ENCODE results near the gene NTN5. TPM values are rescaled to one million over a fixed set of nuclear protein-coding genes. Genes with fewer than 3 reads are reported as not detected.

Gene NTN5
- total and polyA plus RNA-seq, 2 of the 4 experiments (the other 2 are of a cell fraction) = 0.19 TPM; not detected in 1

- Histone ChIP-seq H3K4me1 (ENCODE audit: control insufficient read depth, insufficient read depth, low read length) (peaks cover 1% of the 10 kb centered on the region; the same call in 1 of the 2 replicates), H3K18ac (ENCODE audit: low read depth, low read length) (no peak overlapping the region), H2AK9ac (replicated peaks; ENCODE audit: low read depth, low read length, poor library complexity) (no peak overlapping the region), H2BK120ac (ENCODE audit: low read depth, low read length) (no peak overlapping the region), H3K27ac (ENCODE audit: insufficient read depth, low read length) (no peak overlapping the region), H4K5ac (ENCODE audit: low read depth, low read length) (no peak overlapping the region), H3K14ac (replicated peaks; ENCODE audit: low read depth, low read length) (no peak overlapping the region), H4K91ac (ENCODE audit: insufficient read depth, low read depth, low read length) (no peak overlapping the region), H3K23ac (ENCODE audit: low read depth, low read length) (no peak overlapping the region), H2BK5ac (ENCODE audit: low read depth, low read length, poor library complexity, severe bottlenecking) (no peak overlapping the region), H2AK5ac (ENCODE audit: low read depth, low read length) (no peak overlapping the region), H3K36me3 (ENCODE audit: control insufficient read depth, insufficient read depth, low read length) (peaks cover 5% of the 10 kb centered on the region), H2BK20ac (ENCODE audit: low read depth, low read length) (no peak overlapping the region), H4K8ac (ENCODE audit: low read depth in 2 of 2, low read length in 2 of 2) (no peak overlapping the region), H2BK15ac (ENCODE audit: low read depth, low read length) (no peak overlapping the region), H3K4ac (ENCODE audit: low read depth, low read length) (no peak overlapping the region), H4K20me1 (ENCODE audit: insufficient read depth, low read length) (no peaks in the 10 kb centered on the region), H3K79me1 (ENCODE audit: low read depth in 1 of 2, low read length in 2 of 2) (no peaks in the 10 kb centered on the region), H3K9me3 (ENCODE audit: control insufficient read depth, insufficient read depth, low read length) (no peaks in the 10 kb centered on the region), H3K9me1 (ENCODE audit: insufficient read depth, low read length) (no peaks in the 10 kb centered on the region), H3K4me3 (ENCODE audit: insufficient read depth, low read depth, low read length) (no peak overlapping the region), H3K4me2 (ENCODE audit: low read depth, low read length) (no peak overlapping the region), H2AFZ (replicated peaks; ENCODE audit: low read length, poor library complexity) (no peak overlapping the region), H3K9ac (ENCODE audit: low read depth, low read length) (no peak overlapping the region), H3K27me3 (ENCODE audit: control insufficient read depth, insufficient read depth, low read length) (no peaks in the 10 kb centered on the region), H3K56ac (ENCODE audit: extremely low read depth, insufficient read depth, low read length) (no peak overlapping the region)
- POLR2A ChIA-PET (ENCODE audit: unreplicated experiment) = no interaction called here
- DNase-seq = no peak
- CTCF ChIA-PET = no interaction called here
- intact Hi-C loops (cut with micrococcal nuclease) = no loop called here
- in situ Hi-C loops (cut with MboI; ENCODE audit: low sequenced_read_pairs) = no loop called here
- BruUV-seq (replicated peaks) = no TSS peak
- TF ChIP-seq RFX5 (IDR thresholded peaks at IDR 0.05; ENCODE audit: low read depth, low read length) (no peak), MXI1 (IDR thresholded peaks at IDR 0.05; ENCODE audit: borderline replicate concordance, low read depth, low read length) (no peak), NFE2L2 (IDR thresholded peaks at IDR 0.05; ENCODE audit: low read depth, low read length) (no peak), USF2 (IDR thresholded peaks at IDR 0.05; ENCODE audit: low read depth, low read length) (no peak), BHLHE40 (IDR thresholded peaks at IDR 0.05; ENCODE audit: low read depth, low read length) (no peak), RAD21 (IDR thresholded peaks at IDR 0.05; ENCODE audit: low read length) (no peak), ELK1 (IDR thresholded peaks at IDR 0.05; ENCODE audit: borderline replicate concordance, low read depth, low read length) (no peak), CHD1 (IDR thresholded peaks at IDR 0.05; ENCODE audit: low read depth, low read length) (no peak), FOS (IDR thresholded peaks at IDR 0.05; ENCODE audit: low read depth, low read length) (no peak), CEBPB (IDR thresholded peaks at IDR 0.05; ENCODE audit: low read depth, low read length) (no peak), MAFK (IDR thresholded peaks at IDR 0.05; ENCODE audit: low read depth, low read length) (no peak), CTCF (conservative IDR thresholded peaks at IDR 0.05; ENCODE audit: low read depth, low read length) (no peak)
- ATAC-seq (ENCODE audit: low read depth) = no peak
- WGBS, 2 experiments (ENCODE audit: extremely low coverage in 2 of 2, insufficient read length in 1 of 2) = no CpG with 5 or more reads among the region's 23 CpGs
- dilution Hi-C loops (cut with HindIII; ENCODE audit: low sequenced_read_pairs, unreplicated experiment) = no loop called here
Observed at GRCh38 chr19:48703316-48703715, 30.5 kb upstream of the NTN5 start.

Measured in IMR-90 (cell line).